Mononuclear cell (primary cell): Measurements from ENCODE around the gene KIR2DL4. TPM values are rescaled to one million over a fixed set of nuclear protein-coding genes. Genes with fewer than 3 reads are reported as not detected.
A peak's percentile ranks its signal among the peaks of the same experiment; 100 is the strongest.
"Not testable (repeated sequence)": the region's sequence is repeated elsewhere in the genome, so short reads cannot be mapped to it uniquely, and the experiment has no call there.

Experiments used
- H3K27me3 ChIP-seq: 2 replicates; pipeline ENCODE4 v1.6.0; 2011; ENCODE audit warnings: low read length, control low read depth; ENCODE audit not compliant: insufficient read depth
- H3K4me1 ChIP-seq: 2 replicates; pipeline ENCODE4 v1.5.1; 2011; ENCODE audit warnings: mild to moderate bottlenecking, low read length, control low read depth; ENCODE audit not compliant: insufficient read depth
- H3K4me3 ChIP-seq: 2 replicates; pipeline ENCODE4 v1.5.1; 2011; ENCODE audit warnings: mild to moderate bottlenecking, low read length, moderate library complexity
- H3K9me3 ChIP-seq: 2 replicates; pipeline ENCODE4 v1.5.1; 2011; ENCODE audit warnings: low read depth, mild to moderate bottlenecking, control low read depth, low read length
- total RNA-seq: library from RNA; depleted of rRNA; stranded (reverse); fragments of >200 nt; gene quantifications from one replicate; pipeline ENCODE4 v1.2.3, GENCODE V29; 2012

KIR2DL4 gene
- total RNA-seq, 1 donor: 0.31 TPM

DNA sequence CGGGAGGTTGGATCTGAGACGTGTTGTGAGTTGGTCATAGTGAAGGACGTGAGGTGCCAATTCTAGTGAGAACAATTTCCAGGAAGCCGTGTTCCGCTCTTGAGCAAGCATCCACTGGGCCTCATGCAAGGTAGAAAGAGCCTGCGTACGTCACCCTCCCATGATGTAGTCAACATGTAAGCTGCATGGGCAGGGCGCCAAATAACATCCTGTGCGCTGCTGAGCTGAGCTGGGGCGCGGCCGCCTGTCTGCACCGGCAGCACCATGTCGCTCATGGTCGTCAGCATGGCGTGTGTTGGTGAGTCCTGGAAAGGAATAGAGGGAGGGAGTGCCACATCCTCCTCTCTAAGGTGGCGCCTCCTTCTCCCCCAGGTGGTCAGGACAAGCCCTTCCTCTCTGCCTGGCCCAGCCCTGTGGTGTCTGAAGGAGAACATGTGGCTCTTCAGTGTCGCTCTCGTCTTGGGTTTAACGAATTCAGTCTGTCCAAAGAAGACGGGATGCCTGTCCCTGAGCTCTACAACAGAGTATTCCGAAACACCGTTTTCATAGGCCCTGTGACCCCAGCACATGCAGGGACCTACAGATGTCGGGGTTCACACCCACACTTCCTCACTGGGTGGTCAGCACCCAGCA, 17.2 kb upstream of the KIR2DL4 start:
- H3K9me3 ChIP-seq, H3K4me3 ChIP-seq, H3K27me3 ChIP-seq: not testable (repeated sequence)
- H3K4me1 ChIP-seq: peaks cover 16% of the 10 kb centered on the region

DNA sequence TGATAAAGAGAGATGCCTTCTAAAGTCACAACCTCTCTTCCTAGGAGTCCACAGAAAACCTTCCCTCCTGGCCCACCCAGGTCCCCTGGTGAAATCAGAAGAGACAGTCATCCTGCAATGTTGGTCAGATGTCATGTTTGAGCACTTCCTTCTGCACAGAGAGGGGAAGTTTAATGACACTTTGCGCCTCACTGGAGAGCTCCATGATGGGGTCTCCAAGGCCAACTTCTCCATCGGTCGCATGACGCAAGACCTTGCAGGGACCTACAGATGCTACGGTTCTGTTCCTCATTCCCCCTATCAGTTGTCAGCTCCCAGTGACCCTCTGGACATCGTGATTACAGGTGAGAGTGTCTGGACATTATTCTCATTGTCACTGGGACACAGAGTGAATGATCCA, 15.3 kb upstream of the KIR2DL4 start:
- not testable (repeated sequence) for H3K27me3 ChIP-seq, H3K4me3 ChIP-seq, H3K9me3 ChIP-seq
- peaks cover 22% of the 10 kb centered on the region for H3K4me1 ChIP-seq

GRCh38 chr19:54790711-54791110, 12.7 kb upstream of the KIR2DL4 start:
- Histone ChIP-seq H3K27me3 (no peaks in the 10 kb centered on the region), H3K4me1 (peaks cover 27% of the 10 kb centered on the region), H3K9me3 (no peaks in the 10 kb centered on the region), H3K4me3 (no peak overlapping the region)

DNA sequence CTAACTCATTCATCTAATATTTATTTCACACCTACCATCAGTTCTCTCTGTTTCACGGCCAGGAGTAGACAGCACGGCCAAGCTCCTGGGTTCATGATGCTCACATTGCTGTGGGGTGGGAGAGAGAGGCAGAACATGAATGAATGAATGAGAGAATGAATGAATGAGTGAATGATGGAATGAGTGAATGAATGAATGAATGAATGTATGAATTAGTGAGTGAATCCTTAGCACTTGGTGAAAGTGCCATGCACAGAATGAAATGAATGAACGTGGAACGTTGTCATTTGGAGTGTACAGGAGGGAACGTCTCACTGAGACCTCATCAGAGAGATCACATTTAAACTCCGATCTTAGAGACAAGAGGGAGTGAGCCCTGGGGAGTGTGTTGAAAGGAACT, 11.9 kb upstream of the KIR2DL4 start:
- peaks cover 34% of the 10 kb centered on the region for H3K4me1 ChIP-seq
- no peaks in the 10 kb centered on the region for H3K27me3 ChIP-seq
- no peak overlapping the region for H3K4me3 ChIP-seq
- no peaks in the 10 kb centered on the region for H3K9me3 ChIP-seq

- H3K9me3 ChIP-seq: no peaks in the 10 kb centered on the region
- peak overlapping the region; percentile 37 for H3K4me3 ChIP-seq
- peaks cover 32% of the 10 kb centered on the region for H3K4me1 ChIP-seq
- peaks cover 1% of the 10 kb centered on the region for H3K27me3 ChIP-seq
Measured at GRCh38 chr19:54792814-54793213, 10.6 kb upstream of the KIR2DL4 start.

DNA sequence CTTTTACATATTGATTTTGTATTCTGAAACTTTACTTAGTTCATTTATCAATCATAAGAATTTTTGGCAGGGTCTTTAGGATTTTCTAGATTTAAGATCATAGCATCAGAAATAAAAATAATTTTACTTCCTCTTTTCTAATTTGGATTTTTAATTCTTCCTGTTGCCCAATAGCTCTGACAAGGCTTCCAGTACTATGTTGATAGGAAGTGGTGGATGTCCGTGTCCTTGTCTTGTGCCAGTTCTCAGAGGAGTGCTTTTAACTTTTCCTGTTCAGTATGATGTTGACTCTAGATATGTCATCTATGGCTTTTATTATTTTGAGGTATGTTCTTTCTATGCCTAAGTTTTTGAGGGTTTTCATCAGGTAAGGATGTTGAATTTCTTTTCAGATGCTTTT, 7.7 kb upstream of the KIR2DL4 start:
- no peak overlapping the region for H3K4me3 ChIP-seq
- peaks cover 4% of the 10 kb centered on the region for H3K27me3 ChIP-seq
- no peaks in the 10 kb centered on the region for H3K9me3 ChIP-seq
- H3K4me1 ChIP-seq: peaks cover 26% of the 10 kb centered on the region

- no peak overlapping the region for H3K4me3 ChIP-seq
- no peaks in the 10 kb centered on the region for H3K9me3 ChIP-seq
- H3K4me1 ChIP-seq: no peaks in the 10 kb centered on the region
- peaks cover 2% of the 10 kb centered on the region for H3K27me3 ChIP-seq
Measured at GRCh38 chr19:54804101-54804500, 691 bp downstream of the KIR2DL4 start.

GRCh38 chr19:54804571-54804970, 1.2 kb downstream of the KIR2DL4 start:
- no peak overlapping the region for H3K4me3 ChIP-seq

DNA sequence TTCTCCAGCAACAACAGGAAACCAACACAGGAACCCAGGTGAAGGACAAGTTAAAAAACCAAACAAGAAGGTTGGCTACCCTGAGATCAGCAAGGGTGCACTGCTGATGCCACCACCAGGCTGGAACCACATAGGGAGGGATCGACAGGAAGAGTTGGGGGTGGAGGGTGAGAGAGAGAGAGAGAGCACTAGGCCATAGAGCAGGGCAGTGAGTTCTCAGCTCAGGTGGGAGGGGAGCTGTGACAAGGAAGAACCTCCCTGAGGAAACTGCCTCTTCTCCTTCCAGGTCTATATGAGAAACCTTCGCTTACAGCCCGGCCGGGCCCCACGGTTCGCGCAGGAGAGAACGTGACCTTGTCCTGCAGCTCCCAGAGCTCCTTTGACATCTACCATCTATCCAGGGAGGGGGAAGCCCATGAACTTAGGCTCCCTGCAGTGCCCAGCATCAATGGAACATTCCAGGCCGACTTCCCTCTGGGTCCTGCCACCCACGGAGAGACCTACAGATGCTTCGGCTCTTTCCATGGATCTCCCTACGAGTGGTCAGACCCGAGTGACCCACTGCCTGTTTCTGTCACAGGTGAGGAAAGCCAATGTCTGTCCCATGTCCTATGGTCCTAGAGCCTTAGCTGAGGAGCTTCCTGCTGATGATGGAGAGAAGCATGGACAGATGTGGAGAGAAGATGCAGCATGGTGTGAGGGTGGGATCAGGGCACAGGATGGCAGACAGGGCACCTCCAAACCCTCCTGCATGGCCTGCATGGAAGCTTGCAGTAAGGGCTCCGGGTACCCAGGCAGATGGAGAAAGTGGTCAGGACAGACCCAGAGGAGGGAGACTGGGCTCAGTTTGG, 2.5 kb downstream of the KIR2DL4 start:
- H3K27me3 ChIP-seq: peaks cover 2% of the 10 kb centered on the region
- H3K4me3 ChIP-seq: no peak overlapping the region
- no peaks in the 10 kb centered on the region for H3K4me1 ChIP-seq
- H3K9me3 ChIP-seq: no peaks in the 10 kb centered on the region

More at GRCh38 chr19:54804571-54804970, 1.2 kb downstream of the KIR2DL4 start:
- Histone ChIP-seq H3K9me3 (no peaks in the 10 kb centered on the region), H3K27me3 (peaks cover 2% of the 10 kb centered on the region), H3K4me1 (no peaks in the 10 kb centered on the region)

GRCh38 chr19:54806516-54806838, 3.1 kb downstream of the KIR2DL4 start:
- no peak overlapping the region for H3K4me3 ChIP-seq
- H3K27me3 ChIP-seq: peaks cover 2% of the 10 kb centered on the region
- no peaks in the 10 kb centered on the region for H3K9me3 ChIP-seq
- no peaks in the 10 kb centered on the region for H3K4me1 ChIP-seq

DNA sequence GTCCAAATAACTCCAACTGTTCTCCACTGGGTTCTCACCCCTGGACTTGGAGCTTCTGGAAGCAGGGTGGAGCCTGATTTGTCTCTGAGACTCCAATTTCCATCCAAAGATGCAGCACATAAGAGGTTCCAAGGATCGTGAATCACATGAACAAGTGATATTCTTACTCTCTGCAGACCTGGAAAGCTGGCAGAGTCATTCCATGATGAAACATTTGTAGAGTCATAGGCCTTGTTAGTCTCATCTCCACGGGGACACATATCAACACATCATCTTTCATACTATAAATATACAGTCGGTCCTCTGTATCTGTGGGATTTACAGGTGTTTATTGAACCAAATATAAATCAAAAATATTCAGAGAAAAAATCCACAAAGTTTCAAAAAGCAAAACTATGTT, 11.2 kb downstream of the KIR2DL4 start:
- H3K9me3 ChIP-seq, H3K4me3 ChIP-seq, H3K4me1 ChIP-seq, H3K27me3 ChIP-seq: not testable (repeated sequence)

DNA sequence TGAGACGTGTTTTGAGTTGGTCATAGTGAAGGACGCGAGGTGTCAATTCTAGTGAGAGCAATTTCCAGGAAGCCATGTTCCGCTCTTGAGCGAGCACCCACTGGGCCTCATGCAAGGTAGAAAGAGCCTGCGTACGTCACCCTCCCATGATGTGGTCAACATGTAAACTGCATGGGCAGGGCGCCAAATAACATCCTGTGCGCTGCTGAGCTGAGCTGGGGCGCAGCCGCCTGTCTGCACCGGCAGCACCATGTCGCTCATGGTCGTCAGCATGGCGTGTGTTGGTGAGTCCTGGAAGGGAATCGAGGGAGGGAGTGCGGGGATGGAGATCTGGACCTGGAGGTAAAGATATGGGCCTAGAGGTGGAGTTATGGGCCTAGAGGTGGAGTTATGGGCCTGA, 12.8 kb downstream of the KIR2DL4 start, which contains the start of gene KIR3DL1:
Gene KIR3DL1 (plus strand): TSS at position 218 of the 400 bp plus-strand sequence.
- not testable (repeated sequence) for H3K27me3 ChIP-seq, H3K4me1 ChIP-seq, H3K4me3 ChIP-seq, H3K9me3 ChIP-seq

GRCh38 chr19:54817670-54818536, 14.5 kb downstream of the KIR2DL4 start:
- Histone ChIP-seq H3K4me1 (no peaks in the 10 kb centered on the region), H3K4me3 (no peak overlapping the region), H3K27me3 (no peaks in the 10 kb centered on the region), H3K9me3 (no peaks in the 10 kb centered on the region)

DNA sequence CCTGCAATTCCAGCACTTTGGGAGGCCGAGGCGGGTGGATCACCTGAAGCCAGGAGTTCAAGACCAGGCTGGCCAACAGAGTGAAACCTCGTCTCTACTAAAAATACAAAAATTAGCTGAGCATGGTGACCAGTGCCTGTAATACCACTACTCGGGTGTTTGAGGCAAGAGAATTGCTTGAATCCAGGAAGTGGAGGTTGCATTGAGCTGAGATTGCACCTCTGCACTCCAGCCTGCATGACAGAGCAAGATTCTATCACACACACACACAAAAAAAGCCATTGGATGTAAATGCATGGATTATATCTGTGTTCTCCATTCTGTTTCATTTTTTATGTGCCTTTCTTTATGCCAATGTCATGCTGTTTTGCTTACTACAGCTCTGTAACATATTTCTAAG, 21.0 kb downstream of the KIR2DL4 start:
- not testable (repeated sequence) for H3K27me3 ChIP-seq, H3K9me3 ChIP-seq, H3K4me3 ChIP-seq
- H3K4me1 ChIP-seq: peaks cover 16% of the 10 kb centered on the region

GRCh38 chr19:54825326-54825725, 21.9 kb downstream of the KIR2DL4 start:
- H3K9me3 ChIP-seq, H3K27me3 ChIP-seq, H3K4me3 ChIP-seq: not testable (repeated sequence)
- peaks cover 16% of the 10 kb centered on the region for H3K4me1 ChIP-seq
